ENCODE data around the gene ASPN. TPM values are rescaled to one million over a fixed set of nuclear protein-coding genes. Genes with fewer than 3 reads are reported as not detected.

ASPN gene
- total RNA-seq (2012; rRNA removed) = 0.25 and 2.2 TPM in 2 replicates

- Histone ChIP-seq H3K4me1 (ENCODE audit: control insufficient read depth, insufficient read depth, low read length) (peaks cover 29% of the 10 kb centered on the region), H3K4me3 (ENCODE audit: low read length) (no peak within 1 kb of the TSS), H3K9me3 (replicated peaks; ENCODE audit: low read length) (no peaks in the 10 kb centered on the region), H3K36me3 (ENCODE audit: insufficient read depth, low read length) (no peaks in the 10 kb centered on the region), H3K4me2 (ENCODE audit: low read length) (no peak within 1 kb of the TSS), H3K27me3 (ENCODE audit: control insufficient read depth, insufficient read depth, low read length) (no peaks in the 10 kb centered on the region), H3K9ac (ENCODE audit: low read depth, low read length) (no peak within 1 kb of the TSS)
Observed at GRCh38 chr9:92482329-92482728, at the start of gene ASPN. TSS of gene ASPN (minus strand) at chr9:92482506.

- Histone ChIP-seq H3K9ac (ENCODE audit: low read depth, low read length) (no peak overlapping the region), H3K4me1 (ENCODE audit: control insufficient read depth, insufficient read depth, low read length) (peaks cover 8% of the 10 kb centered on the region), H3K9me3 (replicated peaks; ENCODE audit: low read length) (no peaks in the 10 kb centered on the region), H3K4me3 (ENCODE audit: low read length) (no peak overlapping the region), H3K27me3 (ENCODE audit: control insufficient read depth, insufficient read depth, low read length) (no peaks in the 10 kb centered on the region), H3K4me2 (ENCODE audit: low read length) (no peak overlapping the region), H3K36me3 (ENCODE audit: insufficient read depth, low read length) (no peaks in the 10 kb centered on the region)
Observed at GRCh38 chr9:92530893-92531292, 48.6 kb upstream of the ASPN start.

GRCh38 chr9:92529124-92529523 lies 46.8 kb upstream of the ASPN start:
- H3K9ac ChIP-seq (ENCODE audit: low read depth, low read length) = no peak overlapping the region

GRCh38 chr9:92528522-92528849 lies 46.2 kb upstream of the ASPN start:
- H3K4me1 ChIP-seq (ENCODE audit: control insufficient read depth, insufficient read depth, low read length) = no peaks in the 10 kb centered on the region
- H3K9ac ChIP-seq (ENCODE audit: low read depth, low read length) = no peak overlapping the region
- H3K36me3 ChIP-seq (ENCODE audit: insufficient read depth, low read length) = no peaks in the 10 kb centered on the region
- H3K4me2 ChIP-seq (ENCODE audit: low read length) = no peak overlapping the region
- H3K9me3 ChIP-seq (replicated peaks; ENCODE audit: low read length) = no peaks in the 10 kb centered on the region
- H3K27me3 ChIP-seq (ENCODE audit: control insufficient read depth, insufficient read depth, low read length) = no peaks in the 10 kb centered on the region
- H3K4me3 ChIP-seq (ENCODE audit: low read length) = no peak overlapping the region

More at GRCh38 chr9:92529124-92529523, 46.8 kb upstream of the ASPN start:
- H3K4me2 ChIP-seq (ENCODE audit: low read length) = no peak overlapping the region
- no peaks in the 10 kb centered on the region for H3K4me1 ChIP-seq (ENCODE audit: control insufficient read depth, insufficient read depth, low read length)
- H3K4me3 ChIP-seq (ENCODE audit: low read length) = no peak overlapping the region
- no peaks in the 10 kb centered on the region for H3K27me3 ChIP-seq (ENCODE audit: control insufficient read depth, insufficient read depth, low read length)
- H3K9me3 ChIP-seq (replicated peaks; ENCODE audit: low read length) = no peaks in the 10 kb centered on the region
- H3K36me3 ChIP-seq (ENCODE audit: insufficient read depth, low read length) = no peaks in the 10 kb centered on the region

GRCh38 chr9:92527832-92528521 lies 45.7 kb upstream of the ASPN start:
- Histone ChIP-seq H3K4me2 (ENCODE audit: low read length) (no peak overlapping the region), H3K4me3 (ENCODE audit: low read length) (no peak overlapping the region), H3K36me3 (ENCODE audit: insufficient read depth, low read length) (no peaks in the 10 kb centered on the region), H3K9ac (ENCODE audit: low read depth, low read length) (no peak overlapping the region), H3K4me1 (ENCODE audit: control insufficient read depth, insufficient read depth, low read length) (no peaks in the 10 kb centered on the region), H3K27me3 (ENCODE audit: control insufficient read depth, insufficient read depth, low read length) (no peaks in the 10 kb centered on the region), H3K9me3 (replicated peaks; ENCODE audit: low read length) (no peaks in the 10 kb centered on the region)

- H3K36me3 ChIP-seq (ENCODE audit: insufficient read depth, low read length) = no peaks in the 10 kb centered on the region
- H3K9ac ChIP-seq (ENCODE audit: low read depth, low read length) = no peak overlapping the region
- no peak overlapping the region for H3K4me2 ChIP-seq (ENCODE audit: low read length)
- no peak overlapping the region for H3K4me3 ChIP-seq (ENCODE audit: low read length)
- no peaks in the 10 kb centered on the region for H3K9me3 ChIP-seq (replicated peaks; ENCODE audit: low read length)
- H3K27me3 ChIP-seq (ENCODE audit: control insufficient read depth, insufficient read depth, low read length) = no peaks in the 10 kb centered on the region
- no peaks in the 10 kb centered on the region for H3K4me1 ChIP-seq (ENCODE audit: control insufficient read depth, insufficient read depth, low read length)
Observed at GRCh38 chr9:92527291-92527828, 45.1 kb upstream of the ASPN start.

GRCh38 chr9:92525306-92525705 lies 43.0 kb upstream of the ASPN start:
- no peaks in the 10 kb centered on the region for H3K36me3 ChIP-seq (ENCODE audit: insufficient read depth, low read length)
- H3K9me3 ChIP-seq (replicated peaks; ENCODE audit: low read length) = no peaks in the 10 kb centered on the region
- no peak overlapping the region for H3K4me3 ChIP-seq (ENCODE audit: low read length)
- H3K4me2 ChIP-seq (ENCODE audit: low read length) = no peak overlapping the region
- H3K4me1 ChIP-seq (ENCODE audit: control insufficient read depth, insufficient read depth, low read length) = no peaks in the 10 kb centered on the region
- no peaks in the 10 kb centered on the region for H3K27me3 ChIP-seq (ENCODE audit: control insufficient read depth, insufficient read depth, low read length)
- no peak overlapping the region for H3K9ac ChIP-seq (ENCODE audit: low read depth, low read length)

GRCh38 chr9:92524881-92525280 lies 42.6 kb upstream of the ASPN start:
- Histone ChIP-seq H3K27me3 (ENCODE audit: control insufficient read depth, insufficient read depth, low read length) (no peaks in the 10 kb centered on the region), H3K9ac (ENCODE audit: low read depth, low read length) (no peak overlapping the region), H3K9me3 (replicated peaks; ENCODE audit: low read length) (no peaks in the 10 kb centered on the region), H3K36me3 (ENCODE audit: insufficient read depth, low read length) (no peaks in the 10 kb centered on the region), H3K4me1 (ENCODE audit: control insufficient read depth, insufficient read depth, low read length) (no peaks in the 10 kb centered on the region), H3K4me2 (ENCODE audit: low read length) (no peak overlapping the region), H3K4me3 (ENCODE audit: low read length) (no peak overlapping the region)

- H3K36me3 ChIP-seq (ENCODE audit: insufficient read depth, low read length) = no peaks in the 10 kb centered on the region
- H3K9ac ChIP-seq (ENCODE audit: low read depth, low read length) = no peak overlapping the region
- H3K4me2 ChIP-seq (ENCODE audit: low read length) = no peak overlapping the region
- H3K27me3 ChIP-seq (ENCODE audit: control insufficient read depth, insufficient read depth, low read length) = no peaks in the 10 kb centered on the region
- no peak overlapping the region for H3K4me3 ChIP-seq (ENCODE audit: low read length)
- H3K9me3 ChIP-seq (replicated peaks; ENCODE audit: low read length) = no peaks in the 10 kb centered on the region
- no peaks in the 10 kb centered on the region for H3K4me1 ChIP-seq (ENCODE audit: control insufficient read depth, insufficient read depth, low read length)
Observed at GRCh38 chr9:92522983-92523970, 41.0 kb upstream of the ASPN start.

- Histone ChIP-seq H3K9me3 (replicated peaks; ENCODE audit: low read length) (no peaks in the 10 kb centered on the region), H3K4me1 (ENCODE audit: control insufficient read depth, insufficient read depth, low read length) (no peaks in the 10 kb centered on the region)
Observed at GRCh38 chr9:92520837-92521236, 38.5 kb upstream of the ASPN start.

GRCh38 chr9:92518199-92518598 lies 35.9 kb upstream of the ASPN start:
- Histone ChIP-seq H3K27me3 (ENCODE audit: control insufficient read depth, insufficient read depth, low read length) (no peaks in the 10 kb centered on the region), H3K4me3 (ENCODE audit: low read length) (no peak overlapping the region), H3K9ac (ENCODE audit: low read depth, low read length) (no peak overlapping the region), H3K9me3 (replicated peaks; ENCODE audit: low read length) (no peaks in the 10 kb centered on the region), H3K4me2 (ENCODE audit: low read length) (no peak overlapping the region), H3K4me1 (ENCODE audit: control insufficient read depth, insufficient read depth, low read length) (no peaks in the 10 kb centered on the region), H3K36me3 (ENCODE audit: insufficient read depth, low read length) (no peaks in the 10 kb centered on the region)

More at GRCh38 chr9:92520837-92521236, 38.5 kb upstream of the ASPN start:
- Histone ChIP-seq H3K4me3 (ENCODE audit: low read length) (no peak overlapping the region), H3K9ac (ENCODE audit: low read depth, low read length) (no peak overlapping the region), H3K4me2 (ENCODE audit: low read length) (no peak overlapping the region), H3K27me3 (ENCODE audit: control insufficient read depth, insufficient read depth, low read length) (no peaks in the 10 kb centered on the region), H3K36me3 (ENCODE audit: insufficient read depth, low read length) (no peaks in the 10 kb centered on the region)

Data from skeletal muscle satellite cell (primary cell).